Left forelimb (tissue), 1 donor: ENCODE results near the gene USP40.
A peak's percentile ranks its signal among the peaks of the same experiment; 100 is the strongest.

Source experiments
- DNase-seq: peaks from one replicate; pipeline ENCODE4 v3.0.0-alpha.2; 2018; ENCODE audit warnings: low spot score

Gene USP40

DNA sequence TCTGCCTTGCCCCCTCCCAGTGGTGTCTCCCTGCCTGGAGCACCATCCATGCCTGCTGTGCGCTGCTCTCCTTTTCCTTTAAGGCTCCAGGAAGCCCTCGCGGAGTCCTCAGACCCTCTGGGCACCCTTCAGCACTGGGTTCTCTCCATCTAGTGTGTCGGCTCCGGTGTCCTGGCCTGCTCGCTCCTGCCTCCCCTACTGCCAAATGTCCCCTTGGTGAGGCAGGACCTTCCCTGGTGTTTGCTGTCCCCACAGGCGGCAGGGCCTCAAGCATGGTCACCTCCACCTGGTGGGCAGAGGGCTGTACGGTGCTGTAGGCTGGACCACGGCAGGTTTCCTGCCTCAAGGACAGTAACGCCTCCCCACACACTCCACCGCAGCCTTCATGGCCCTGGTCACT, 122.1 kb downstream of the USP40 start:
- peak; percentile 59 for DNase-seq

DNA sequence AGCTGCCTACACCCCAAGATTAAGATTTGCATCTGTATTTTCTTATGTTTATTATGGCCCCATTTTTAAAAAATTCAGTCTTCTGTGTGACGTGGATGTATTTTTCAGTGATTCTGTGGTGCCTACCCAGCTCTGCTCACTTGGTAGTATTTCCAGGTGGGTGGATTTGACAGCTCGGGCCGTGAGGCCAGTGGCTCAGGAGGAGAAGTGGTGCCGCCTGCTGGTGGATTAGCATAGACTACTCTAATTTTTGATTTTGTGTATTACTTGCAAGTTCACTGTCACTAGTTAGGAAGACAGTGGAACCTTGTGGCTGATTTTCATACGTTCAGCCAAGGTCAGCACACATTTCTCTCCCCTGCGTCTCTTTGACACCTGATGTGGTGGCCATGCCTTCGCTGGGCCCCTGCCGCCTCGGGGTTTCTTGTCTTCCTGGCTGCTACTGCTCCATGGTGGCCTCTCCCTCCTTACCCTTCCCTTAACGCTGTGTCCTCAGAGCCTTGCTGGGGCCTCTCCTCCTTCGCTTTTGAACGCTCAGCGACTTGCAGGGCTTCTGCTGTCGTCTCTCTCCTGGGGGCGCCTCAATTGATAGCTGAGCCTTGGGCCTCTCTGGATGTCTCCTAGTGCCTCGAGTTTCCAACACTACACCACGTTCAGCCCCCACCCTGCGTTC, 122.9 kb downstream of the USP40 start:
- DNase-seq: peak; percentile 78

DNA sequence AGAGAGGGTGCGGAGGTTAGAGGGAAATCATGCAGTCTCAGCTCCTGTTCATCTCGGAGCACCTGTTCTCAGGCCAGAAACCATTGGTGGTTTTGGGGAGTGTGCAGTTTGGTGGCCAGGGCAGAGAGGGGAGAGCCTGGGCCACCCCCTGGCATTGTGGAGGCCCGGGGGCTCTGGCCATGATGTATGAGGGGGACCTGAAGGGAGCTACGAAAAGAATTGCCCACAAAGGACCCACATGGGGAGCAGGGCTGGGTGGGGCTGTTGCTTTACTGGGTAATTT, 124.6 kb downstream of the USP40 start:
- peak; percentile 34 for DNase-seq

DNA sequence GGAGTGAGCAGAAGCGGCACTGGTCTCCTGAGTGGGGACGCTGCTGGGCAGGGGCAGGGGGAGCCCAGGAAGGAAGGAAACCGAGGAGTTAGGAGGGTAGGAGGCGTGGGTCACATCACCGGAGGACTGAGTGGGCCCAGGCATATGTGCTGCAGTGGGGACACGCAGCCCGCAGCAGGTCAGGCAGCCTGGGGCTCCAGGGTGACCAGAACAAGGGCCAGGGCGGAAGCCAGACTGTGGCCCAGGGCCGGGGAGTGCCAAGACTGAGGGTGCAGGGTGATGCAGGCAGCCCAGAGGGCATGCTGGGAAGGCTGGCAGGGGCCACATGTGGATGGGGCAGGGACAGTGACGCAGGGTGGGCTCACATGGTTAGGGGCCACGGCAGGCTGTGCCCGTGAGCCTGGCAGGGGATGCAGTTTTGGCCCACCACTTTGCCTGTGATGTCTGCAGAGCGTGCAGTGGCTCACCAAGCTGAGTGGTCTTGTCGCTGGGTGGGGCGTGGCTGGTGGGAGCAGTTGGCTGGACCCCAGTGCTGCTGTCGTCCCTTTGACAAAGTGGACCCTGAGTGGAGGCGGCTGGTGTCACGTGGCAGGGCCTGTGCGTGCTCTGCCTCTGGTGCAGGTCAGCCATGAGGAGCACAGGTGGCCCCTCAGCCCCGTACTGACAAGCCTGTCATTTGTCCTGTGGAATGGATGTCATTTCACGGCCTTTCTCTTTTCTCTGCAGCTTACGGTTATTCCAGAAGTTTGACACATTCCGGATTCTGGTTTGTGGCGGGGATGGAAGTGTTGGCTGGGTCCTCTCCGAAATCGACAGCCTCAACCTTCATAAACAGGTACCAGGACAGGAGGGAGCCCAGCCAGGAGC, 125.2 kb downstream of the USP40 start:
- DNase-seq: peak; percentile 56

DNA sequence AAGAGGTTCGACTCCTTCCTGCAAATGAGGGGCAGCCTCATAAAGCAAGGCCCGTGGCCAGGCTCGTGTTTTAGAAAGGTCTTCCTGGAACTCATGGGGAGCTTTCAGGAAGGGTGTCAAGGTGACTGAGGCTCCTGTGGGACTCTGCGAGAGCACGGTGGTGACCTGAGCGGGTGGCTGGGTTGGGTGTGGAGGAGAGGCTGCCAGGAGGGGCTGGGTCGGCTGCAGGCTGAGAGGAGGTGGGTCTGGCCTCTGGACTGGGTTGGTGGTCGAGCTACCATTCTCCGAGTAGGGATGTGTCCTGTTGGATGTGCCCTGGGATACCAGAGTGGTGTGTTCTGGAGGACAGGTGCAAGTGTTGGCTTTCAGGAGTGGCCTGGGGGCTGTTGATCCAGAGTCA, 125.9 kb downstream of the USP40 start:
- peak; percentile 60 for DNase-seq

DNA sequence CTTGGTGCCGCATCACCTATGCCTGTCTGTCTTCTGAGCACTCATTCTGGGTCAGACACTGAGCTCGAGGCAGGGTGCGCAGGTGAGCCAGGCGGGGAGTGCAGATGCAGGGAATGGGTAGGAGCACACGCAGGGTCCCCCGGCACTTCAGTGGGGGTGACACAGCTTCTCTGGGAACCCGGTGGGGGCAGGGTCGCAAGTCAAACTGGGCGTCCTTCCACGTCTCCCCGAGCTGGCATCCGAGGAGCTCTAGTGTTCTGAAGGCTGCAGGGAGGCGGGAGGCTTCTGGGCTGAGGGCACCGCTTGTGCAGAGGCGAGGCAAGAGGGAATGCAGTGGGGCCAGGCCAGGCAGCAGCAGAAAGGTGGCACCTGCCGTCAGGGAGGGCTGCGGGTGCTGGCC, 126.3 kb downstream of the USP40 start:
- DNase-seq: peak; percentile 17

DNA sequence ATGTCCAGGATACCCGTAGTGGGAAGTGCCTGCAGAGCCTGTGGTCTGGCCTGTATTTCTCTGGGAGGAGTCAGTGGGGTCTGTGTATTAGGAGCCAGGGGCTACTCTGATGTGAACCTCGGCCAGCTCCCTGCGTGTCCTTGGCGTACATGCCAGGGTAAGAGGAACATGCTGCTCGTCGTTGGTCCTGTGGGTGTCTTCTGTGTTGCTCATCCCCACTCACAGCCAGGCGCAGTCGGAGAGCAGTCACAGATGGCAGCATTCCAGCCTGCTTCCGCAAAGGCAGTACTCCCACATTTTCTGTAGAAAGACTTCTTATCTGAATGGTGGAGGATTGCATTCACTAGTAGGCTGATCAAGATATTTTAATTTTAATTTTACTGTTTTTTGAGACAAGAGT, 127.4 kb downstream of the USP40 start:
- DNase-seq: peak; percentile 64

DNA sequence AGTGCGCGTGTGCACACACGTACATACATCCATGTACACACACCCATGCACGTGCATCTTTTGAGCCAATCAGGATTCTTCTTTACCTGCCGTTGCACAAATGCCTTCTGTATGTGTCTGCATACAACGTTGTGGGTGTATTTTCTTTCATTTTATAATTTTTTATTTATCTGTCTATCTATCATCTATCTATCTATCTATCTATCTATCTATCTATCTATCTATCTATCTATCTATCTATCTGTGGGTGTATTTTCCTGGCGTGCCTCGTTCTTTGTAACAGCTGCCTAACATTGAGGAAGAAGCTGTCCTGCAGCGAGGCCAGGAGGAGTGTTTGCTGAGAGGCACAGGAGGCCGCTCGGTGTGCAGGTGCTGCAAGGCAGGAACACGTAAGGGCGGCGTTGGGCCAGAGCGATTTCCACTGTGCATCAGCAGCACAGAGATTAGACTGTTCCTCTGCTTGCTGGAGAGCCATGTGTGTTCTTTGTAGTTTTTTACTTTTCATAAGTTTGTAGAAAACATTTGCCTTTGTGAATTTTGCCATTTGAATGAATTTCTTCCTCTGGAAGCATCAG, 127.9 kb downstream of the USP40 start:
- peak; percentile 31 for DNase-seq

DNA sequence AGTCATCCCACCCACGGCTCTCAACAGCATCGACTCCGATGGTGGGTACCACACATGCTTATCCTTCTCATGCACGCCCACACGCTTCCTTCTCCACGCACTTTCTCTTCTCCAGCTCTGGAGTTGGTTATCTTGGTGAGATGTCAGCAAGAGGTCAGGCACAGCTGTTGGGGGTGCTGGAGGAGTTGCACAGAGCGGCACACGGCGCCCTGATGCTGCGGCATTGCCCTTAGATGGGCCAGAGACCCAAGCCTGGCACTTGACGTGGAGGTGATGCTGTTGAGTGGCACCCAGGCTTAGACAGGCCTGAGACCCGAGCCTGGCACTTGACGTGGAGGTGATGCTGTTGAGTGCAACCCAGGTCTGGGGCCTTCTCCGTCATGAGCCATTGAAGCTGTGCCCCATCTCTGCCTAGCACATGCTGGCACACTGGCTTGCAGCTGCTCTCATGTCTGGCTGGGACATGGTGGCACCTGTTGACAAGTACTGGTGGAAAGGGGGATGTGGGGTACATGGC, 129.1 kb downstream of the USP40 start:
- peak; percentile 4 for DNase-seq

DNA sequence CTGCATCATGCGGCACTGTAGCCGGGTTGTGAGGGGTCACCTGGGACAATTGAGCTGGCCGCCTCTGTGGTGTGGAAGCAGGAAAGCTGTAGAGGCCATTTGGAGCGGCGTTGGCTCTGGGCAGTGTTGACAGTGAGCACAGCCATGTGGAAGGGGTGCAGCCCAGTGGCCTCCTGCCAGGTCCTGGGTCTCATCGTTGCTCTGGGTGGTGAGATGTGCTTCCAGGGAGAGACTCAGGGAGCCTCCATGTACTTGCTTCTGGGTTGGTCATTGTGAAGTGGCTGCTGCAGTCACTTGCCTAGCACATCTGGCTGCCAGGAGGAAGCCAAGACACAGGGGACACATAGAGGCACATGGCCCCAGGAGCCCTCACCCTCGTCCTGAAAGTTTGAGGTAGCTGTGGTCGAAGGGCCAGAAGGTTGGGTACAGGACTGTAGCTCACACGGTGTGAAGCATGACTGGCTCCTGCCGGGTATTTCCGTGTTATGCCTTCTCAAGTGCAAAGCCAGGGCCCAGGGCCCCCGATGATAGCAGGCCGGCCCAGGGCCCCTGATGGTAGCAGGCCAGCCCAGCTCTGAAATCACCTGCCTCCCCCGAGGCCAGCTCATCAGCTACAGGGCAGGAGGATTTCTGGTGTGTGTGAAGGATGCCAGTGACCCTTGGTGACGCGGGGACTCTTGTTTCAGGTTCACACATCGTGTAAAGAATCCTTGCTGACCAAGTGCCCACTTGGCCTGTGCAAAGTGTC, 129.7 kb downstream of the USP40 start:
- peak; percentile 46 for DNase-seq

DNA sequence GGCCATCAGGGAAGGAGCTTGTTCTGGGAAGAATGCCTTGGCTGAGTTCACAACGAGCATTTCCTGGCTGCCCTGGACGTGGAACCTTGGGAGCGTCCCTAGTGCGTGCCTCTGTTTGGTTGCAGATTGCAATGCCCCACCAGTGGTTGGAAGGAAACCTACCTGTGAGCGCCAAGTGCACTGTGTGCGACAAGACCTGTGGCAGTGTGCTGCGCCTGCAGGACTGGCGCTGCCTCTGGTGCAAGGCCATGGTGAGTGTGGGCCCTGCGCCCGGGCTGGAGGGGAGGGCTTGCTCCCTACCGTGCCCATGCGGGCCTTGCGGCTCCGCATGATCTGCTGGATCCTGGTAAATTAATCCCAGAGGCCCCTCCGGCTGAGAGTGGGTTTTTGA, 130.4 kb downstream of the USP40 start:
- DNase-seq: peak; percentile 28

DNA sequence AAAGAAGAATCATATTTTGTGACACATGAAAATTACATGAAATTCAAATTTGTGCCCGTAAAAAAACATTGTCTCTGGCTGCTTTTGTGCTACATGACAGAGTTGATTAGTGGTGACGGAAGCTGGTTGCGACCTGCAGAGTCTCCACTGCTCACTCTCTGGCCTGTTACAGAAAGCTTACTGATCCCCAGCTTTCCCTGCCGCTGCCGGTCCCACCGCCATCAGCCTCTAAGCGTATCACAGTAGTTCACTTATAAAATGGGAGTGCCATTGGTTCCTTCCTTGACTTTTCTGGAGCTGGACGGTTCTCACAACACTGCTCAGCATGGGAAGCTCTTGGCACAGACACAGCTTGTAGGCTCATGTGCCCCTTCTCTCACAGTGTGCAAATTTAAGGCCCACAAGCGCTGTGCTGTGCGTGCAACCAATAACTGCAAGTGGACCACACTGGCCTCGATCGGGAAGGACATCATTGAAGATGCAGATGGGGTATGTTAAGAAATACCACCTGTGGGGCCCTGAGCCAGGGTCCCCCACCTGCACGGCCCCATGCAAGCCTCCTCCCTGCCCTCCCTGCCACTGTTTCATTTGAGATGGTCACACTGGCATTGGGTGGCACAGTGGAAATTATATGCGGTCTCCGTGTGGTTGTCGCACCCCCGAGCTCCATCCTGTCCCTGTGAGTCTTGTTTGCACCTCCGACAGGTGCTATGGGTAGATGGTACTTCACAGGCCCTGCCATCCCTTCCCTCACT, 131.0 kb downstream of the USP40 start:
- DNase-seq: peak; percentile 47

DNA sequence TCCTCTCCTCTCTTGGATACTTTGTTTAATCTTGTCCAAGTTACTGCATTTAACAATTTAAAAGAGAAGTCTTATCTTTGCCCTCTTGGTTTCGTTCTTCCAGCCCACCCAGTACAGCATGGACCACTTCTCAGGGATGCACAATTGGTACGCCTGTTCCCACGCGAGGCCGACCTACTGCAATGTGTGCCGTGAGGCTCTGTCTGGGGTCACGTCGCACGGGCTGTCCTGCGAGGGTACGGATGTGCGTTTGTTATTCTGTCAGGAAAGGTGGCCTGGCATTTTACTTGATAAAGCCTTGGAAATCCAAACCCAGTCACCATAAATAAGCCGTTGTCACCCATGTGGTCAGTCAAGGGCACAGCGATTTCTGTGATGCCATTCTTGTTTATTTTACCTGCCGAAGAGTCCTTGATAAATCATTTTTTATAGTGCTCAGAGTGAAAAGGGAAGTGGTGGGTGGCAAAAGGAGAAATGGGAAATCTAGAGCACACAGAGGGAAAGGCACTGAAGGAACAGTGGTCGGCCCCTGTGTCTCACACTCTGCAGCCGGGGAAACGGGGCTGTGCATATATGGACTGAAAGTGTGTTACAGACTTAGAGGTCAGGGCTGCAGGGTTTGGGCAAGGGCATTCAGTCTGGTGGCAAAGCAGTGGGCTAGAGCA, 131.8 kb downstream of the USP40 start:
- peak; percentile 20 for DNase-seq

DNA sequence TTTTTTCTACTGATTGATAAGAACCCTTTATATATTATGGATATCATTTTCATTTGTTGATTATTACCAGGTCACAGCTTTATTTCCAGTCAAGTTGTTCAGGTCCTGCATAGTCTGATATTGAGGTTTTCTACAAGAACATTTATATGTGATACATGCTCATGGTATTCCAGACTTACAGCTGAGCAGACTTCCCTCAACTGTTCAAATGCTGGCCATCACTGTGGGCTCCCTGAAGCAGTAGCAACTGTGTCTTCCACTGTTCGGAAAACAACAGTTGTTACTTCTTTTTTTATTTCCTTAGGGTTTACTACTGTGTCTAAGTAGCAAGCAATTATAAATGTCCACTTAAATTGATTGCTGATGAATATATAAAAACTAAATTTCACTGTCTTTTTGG, 132.8 kb downstream of the USP40 start:
- no peak for DNase-seq

DNA sequence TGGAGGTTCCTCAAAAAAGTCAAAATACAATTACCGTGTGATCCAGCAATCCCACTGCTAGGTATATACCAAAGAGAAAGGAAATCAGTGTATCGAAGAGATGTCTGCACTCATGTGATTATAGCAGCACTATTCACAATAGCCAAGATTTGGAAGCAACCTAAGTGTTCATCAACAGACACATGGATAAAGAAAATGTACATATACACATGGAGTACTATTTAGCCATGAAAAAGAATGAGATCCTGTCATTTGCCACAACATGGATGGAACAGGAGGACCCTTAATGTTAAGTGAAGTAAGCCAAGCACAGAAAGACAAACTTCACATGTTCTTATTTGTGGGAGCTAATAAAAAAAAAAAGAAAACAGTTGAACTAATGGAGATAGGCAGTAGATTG, 133.6 kb downstream of the USP40 start:
- no peak for DNase-seq

DNA sequence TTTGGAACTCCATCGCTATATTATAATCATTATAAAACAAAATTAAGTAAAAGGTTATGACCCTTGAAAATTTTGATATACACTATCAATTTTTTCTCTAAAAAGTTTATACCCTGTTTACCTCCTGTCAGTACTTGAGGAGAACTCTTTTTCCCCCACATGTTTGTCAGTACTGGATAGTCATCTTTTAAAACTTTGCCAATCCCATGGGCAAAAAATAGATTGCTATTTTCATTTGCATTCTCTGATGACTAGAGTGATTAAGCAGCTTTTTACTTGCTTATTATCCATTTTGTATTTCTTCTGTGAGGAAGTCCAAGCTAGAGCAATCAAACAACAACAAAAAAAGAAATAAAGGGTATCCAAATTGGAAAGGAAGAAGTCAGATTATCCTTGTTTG, 135.9 kb downstream of the USP40 start:
- no peak for DNase-seq

DNA sequence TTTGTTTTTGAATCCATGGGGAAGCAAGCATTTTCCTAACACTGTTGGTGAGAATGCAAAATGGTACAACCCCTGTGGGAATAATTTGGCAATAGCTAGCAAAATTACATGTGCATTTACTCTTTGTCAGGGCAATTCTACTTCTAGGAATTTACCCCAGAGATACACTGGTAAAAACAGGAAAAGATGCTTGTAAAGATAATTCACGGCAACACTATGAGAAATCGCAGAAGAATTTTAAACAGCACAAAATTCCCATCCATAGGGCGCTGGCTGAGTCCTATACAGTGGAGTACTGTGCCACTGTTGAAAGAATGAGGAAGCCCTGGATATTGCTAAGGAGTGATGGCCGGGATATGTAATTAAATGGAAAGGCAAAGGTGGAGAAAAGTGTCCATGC, 136.5 kb downstream of the USP40 start:
- DNase-seq: no peak

DNA sequence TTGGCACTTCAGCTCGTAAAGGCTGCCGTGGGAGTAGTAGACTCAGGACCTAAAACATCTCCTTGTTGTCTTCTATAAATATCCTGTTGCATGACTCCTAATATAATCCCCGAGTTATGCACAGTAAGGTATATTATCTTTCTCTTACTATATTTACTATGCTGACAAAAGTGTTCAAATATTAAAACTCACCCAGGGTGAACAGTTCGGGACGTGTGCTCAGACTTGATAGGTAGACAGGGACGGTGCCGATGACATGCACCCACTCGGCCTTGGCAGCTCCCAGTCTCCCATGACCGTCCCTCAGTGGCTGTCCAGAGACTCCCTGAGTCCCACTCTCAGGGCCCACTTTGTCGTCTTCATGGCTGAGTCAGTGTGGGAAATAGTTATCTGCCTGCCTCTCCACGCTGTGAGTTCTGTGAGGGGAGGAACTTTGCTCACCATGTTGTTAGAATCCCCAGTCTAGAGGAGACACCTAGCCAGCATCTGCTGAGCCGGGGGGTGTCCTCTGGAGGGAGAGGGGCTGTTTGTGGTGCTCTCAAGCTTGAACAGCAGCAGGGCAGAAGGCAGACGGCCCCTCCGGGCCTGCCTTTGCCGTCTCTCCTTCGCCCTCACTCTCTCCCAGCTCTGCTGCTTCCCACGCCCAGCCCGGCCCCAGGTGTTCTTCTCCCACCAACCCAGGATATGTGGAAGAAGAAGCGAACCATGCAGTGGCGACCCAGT, 137.2 kb downstream of the USP40 start:
- DNase-seq: no peak

DNA sequence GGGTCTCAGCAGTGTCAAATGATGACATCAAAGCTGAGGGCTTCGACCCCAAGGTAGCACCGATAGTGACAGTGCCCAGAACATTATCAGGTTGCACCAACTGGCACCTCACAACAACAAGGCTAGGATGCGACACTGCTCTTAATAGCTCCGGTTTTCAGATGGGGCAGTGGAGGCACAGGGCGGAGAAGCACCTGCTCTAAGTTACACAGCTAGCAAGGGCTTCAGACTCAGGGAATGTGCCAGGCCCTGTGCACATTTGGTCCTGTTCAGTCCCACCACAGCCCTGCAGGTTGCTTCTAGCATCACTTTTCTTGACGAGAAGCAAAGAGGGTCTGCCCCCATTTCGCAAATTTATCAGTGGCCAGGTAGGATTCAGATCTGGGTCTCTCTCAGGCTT, 138.1 kb downstream of the USP40 start:
- DNase-seq: no peak

DNA sequence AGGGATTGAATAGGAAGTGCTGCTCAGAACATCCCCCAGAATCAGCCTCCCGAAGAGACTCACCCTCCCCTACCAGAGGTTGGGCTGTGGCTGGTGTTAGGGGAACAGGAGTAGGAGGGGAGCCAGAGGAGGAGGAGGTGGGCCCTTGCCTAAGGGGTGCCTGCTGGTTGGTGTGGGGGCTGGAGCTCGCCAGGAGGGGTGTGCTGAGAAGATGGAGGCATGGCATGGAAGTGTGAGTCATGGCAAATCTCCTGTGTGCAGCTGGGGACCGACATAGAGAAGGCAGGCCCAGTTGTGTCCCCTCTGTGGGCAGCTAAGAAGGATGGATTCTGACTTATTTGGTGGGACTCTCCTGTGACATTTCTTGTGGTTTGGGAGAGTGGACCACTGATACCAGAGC, 138.6 kb downstream of the USP40 start:
- DNase-seq: no peak
